Stimulated activated naive CD8-positive, alpha-beta T cell treated with anti-CD3 and anti-CD28 coated beads, Interleukin-15, Interleukin-2, amounts not matched to agents 100 ng/mL and 50 ng/mL, for 24 hours (primary cell): Measurements from ENCODE around the gene PAPPA.

ENCODE experiments used
- H3K27ac Mint-ChIP-seq: one replicate; pipeline ENCODE4 v1.8.0; 2021; ENCODE audit warnings: mild to moderate bottlenecking, mixed read lengths
- H3K27me3 Mint-ChIP-seq: one replicate; pipeline ENCODE4 v1.8.0; 2021; ENCODE audit warnings: mixed read lengths
- H3K36me3 Mint-ChIP-seq: one replicate; pipeline ENCODE4 v1.8.0; 2021; ENCODE audit warnings: low read depth, mixed read lengths
- H3K4me1 Mint-ChIP-seq: one replicate; pipeline ENCODE4 v1.8.0; 2021; ENCODE audit warnings: low read depth, mixed read lengths
- H3K4me3 Mint-ChIP-seq: one replicate; pipeline ENCODE4 v1.8.0; 2021; ENCODE audit warnings: mild to moderate bottlenecking, mixed read lengths
- H3K9me3 Mint-ChIP-seq: one replicate; pipeline ENCODE4 v1.8.0; 2021; ENCODE audit warnings: mixed read lengths

Gene PAPPA

GRCh38 chr9:116279230-116279629, 125.6 kb downstream of the PAPPA start:
- Mint-ChIP-seq H3K27ac (no peak overlapping the region), H3K27me3 (no peaks in the 10 kb centered on the region)

GRCh38 chr9:116280529-116280928, 126.9 kb downstream of the PAPPA start:
- no peak overlapping the region for H3K27ac Mint-ChIP-seq
- peaks cover 3% of the 10 kb centered on the region for H3K9me3 Mint-ChIP-seq
- H3K4me1 Mint-ChIP-seq, result no peaks in the 10 kb centered on the region
- H3K4me3 Mint-ChIP-seq, result no peak overlapping the region
- peaks cover 3% of the 10 kb centered on the region for H3K27me3 Mint-ChIP-seq
- H3K36me3 Mint-ChIP-seq, result no peaks in the 10 kb centered on the region

More at GRCh38 chr9:116279230-116279629, 125.6 kb downstream of the PAPPA start:
- Mint-ChIP-seq H3K4me3 (no peak overlapping the region), H3K4me1 (no peaks in the 10 kb centered on the region), H3K9me3 (no peaks in the 10 kb centered on the region), H3K36me3 (no peaks in the 10 kb centered on the region)

GRCh38 chr9:116282597-116282996, 129.0 kb downstream of the PAPPA start:
- no peaks in the 10 kb centered on the region for H3K36me3 Mint-ChIP-seq
- no peak overlapping the region for H3K27ac Mint-ChIP-seq
- peaks cover 3% of the 10 kb centered on the region for H3K9me3 Mint-ChIP-seq
- H3K4me3 Mint-ChIP-seq, result no peak overlapping the region
- no peaks in the 10 kb centered on the region for H3K4me1 Mint-ChIP-seq
- peaks cover 11% of the 10 kb centered on the region for H3K27me3 Mint-ChIP-seq

- Mint-ChIP-seq H3K9me3 (peaks cover 3% of the 10 kb centered on the region), H3K4me1 (no peaks in the 10 kb centered on the region), H3K36me3 (no peaks in the 10 kb centered on the region), H3K4me3 (no peak overlapping the region), H3K27me3 (peaks cover 11% of the 10 kb centered on the region), H3K27ac (no peak overlapping the region)
Measured at GRCh38 chr9:116284518-116284917, 130.9 kb downstream of the PAPPA start.

GRCh38 chr9:116285320-116285719, 131.7 kb downstream of the PAPPA start:
- H3K27ac Mint-ChIP-seq, result no peak overlapping the region
- peaks cover 3% of the 10 kb centered on the region for H3K9me3 Mint-ChIP-seq
- H3K36me3 Mint-ChIP-seq, result no peaks in the 10 kb centered on the region
- H3K4me3 Mint-ChIP-seq, result no peak overlapping the region
- no peaks in the 10 kb centered on the region for H3K4me1 Mint-ChIP-seq
- peaks cover 11% of the 10 kb centered on the region for H3K27me3 Mint-ChIP-seq

GRCh38 chr9:116286297-116286696, 132.7 kb downstream of the PAPPA start:
- Mint-ChIP-seq H3K27ac (no peak overlapping the region), H3K9me3 (peaks cover 3% of the 10 kb centered on the region), H3K36me3 (no peaks in the 10 kb centered on the region), H3K4me1 (no peaks in the 10 kb centered on the region), H3K4me3 (no peak overlapping the region), H3K27me3 (peaks cover 11% of the 10 kb centered on the region)

GRCh38 chr9:116287721-116288120, 134.1 kb downstream of the PAPPA start:
- Mint-ChIP-seq H3K4me3 (no peak overlapping the region), H3K36me3 (no peaks in the 10 kb centered on the region), H3K4me1 (no peaks in the 10 kb centered on the region), H3K9me3 (peaks cover 3% of the 10 kb centered on the region), H3K27ac (no peak overlapping the region), H3K27me3 (peaks cover 11% of the 10 kb centered on the region)

- Mint-ChIP-seq H3K4me1 (no peaks in the 10 kb centered on the region), H3K27ac (no peak overlapping the region), H3K27me3 (peaks cover 11% of the 10 kb centered on the region), H3K4me3 (no peak overlapping the region), H3K36me3 (no peaks in the 10 kb centered on the region), H3K9me3 (peaks cover 3% of the 10 kb centered on the region)
Measured at GRCh38 chr9:116288658-116289057, 135.1 kb downstream of the PAPPA start.

GRCh38 chr9:116297346-116297745, 143.8 kb downstream of the PAPPA start:
- Mint-ChIP-seq H3K27ac (no peak overlapping the region), H3K36me3 (no peaks in the 10 kb centered on the region), H3K4me3 (no peak overlapping the region), H3K4me1 (no peaks in the 10 kb centered on the region), H3K9me3 (no peaks in the 10 kb centered on the region), H3K27me3 (no peaks in the 10 kb centered on the region)

- H3K4me3 Mint-ChIP-seq, result no peak overlapping the region
- H3K27ac Mint-ChIP-seq, result no peak overlapping the region
- H3K27me3 Mint-ChIP-seq, result no peaks in the 10 kb centered on the region
- no peaks in the 10 kb centered on the region for H3K9me3 Mint-ChIP-seq
- no peaks in the 10 kb centered on the region for H3K4me1 Mint-ChIP-seq
- no peaks in the 10 kb centered on the region for H3K36me3 Mint-ChIP-seq
Measured at GRCh38 chr9:116298249-116298648, 144.7 kb downstream of the PAPPA start.

- Mint-ChIP-seq H3K4me3 (no peak overlapping the region), H3K9me3 (no peaks in the 10 kb centered on the region), H3K4me1 (no peaks in the 10 kb centered on the region), H3K27me3 (no peaks in the 10 kb centered on the region), H3K36me3 (no peaks in the 10 kb centered on the region), H3K27ac (no peak overlapping the region)
Measured at GRCh38 chr9:116298878-116299391, 145.3 kb downstream of the PAPPA start.

GRCh38 chr9:116300360-116300870, 146.8 kb downstream of the PAPPA start:
- Mint-ChIP-seq H3K4me3 (no peak overlapping the region), H3K27me3 (no peaks in the 10 kb centered on the region), H3K36me3 (no peaks in the 10 kb centered on the region), H3K27ac (no peak overlapping the region), H3K4me1 (no peaks in the 10 kb centered on the region), H3K9me3 (no peaks in the 10 kb centered on the region)

GRCh38 chr9:116303270-116303669, 149.7 kb downstream of the PAPPA start:
- Mint-ChIP-seq H3K36me3 (no peaks in the 10 kb centered on the region), H3K4me3 (no peak overlapping the region), H3K9me3 (no peaks in the 10 kb centered on the region), H3K27ac (no peak overlapping the region), H3K27me3 (no peaks in the 10 kb centered on the region), H3K4me1 (no peaks in the 10 kb centered on the region)

GRCh38 chr9:116303886-116304538, 150.4 kb downstream of the PAPPA start:
- no peaks in the 10 kb centered on the region for H3K4me1 Mint-ChIP-seq
- no peaks in the 10 kb centered on the region for H3K36me3 Mint-ChIP-seq
- no peak overlapping the region for H3K27ac Mint-ChIP-seq
- no peaks in the 10 kb centered on the region for H3K9me3 Mint-ChIP-seq
- H3K4me3 Mint-ChIP-seq, result no peak overlapping the region
- no peaks in the 10 kb centered on the region for H3K27me3 Mint-ChIP-seq

- H3K27ac Mint-ChIP-seq, result no peak overlapping the region
- no peaks in the 10 kb centered on the region for H3K36me3 Mint-ChIP-seq
- no peak overlapping the region for H3K4me3 Mint-ChIP-seq
- H3K4me1 Mint-ChIP-seq, result no peaks in the 10 kb centered on the region
- H3K27me3 Mint-ChIP-seq, result no peaks in the 10 kb centered on the region
- H3K9me3 Mint-ChIP-seq, result no peaks in the 10 kb centered on the region
Measured at GRCh38 chr9:116304761-116305160, 151.2 kb downstream of the PAPPA start.

- Mint-ChIP-seq H3K9me3 (no peaks in the 10 kb centered on the region), H3K4me1 (no peaks in the 10 kb centered on the region), H3K36me3 (no peaks in the 10 kb centered on the region), H3K27me3 (no peaks in the 10 kb centered on the region), H3K27ac (no peak overlapping the region), H3K4me3 (no peak overlapping the region)
Measured at GRCh38 chr9:116308076-116308475, 154.5 kb downstream of the PAPPA start.
